ENCODE data around the gene KCNIP2. TPM values are rescaled to one million over a fixed set of nuclear protein-coding genes. Genes with fewer than 3 reads are reported as not detected.
A peak's percentile ranks its signal among the peaks of the same experiment; 100 is the strongest.

KCNIP2 gene
- total and polyA plus RNA-seq, 2 donors from 2014 or later, result 0.67 to 3.4 TPM

GRCh38 chr10:101834341-101834740 lies 9.3 kb downstream of the KCNIP2 start:
- H3K9ac ChIP-seq (ENCODE audit: low read length in 3 of 3), result no peak overlapping the region
- H3K27ac ChIP-seq (ENCODE audit: low read depth in 2 of 2, low read length in 2 of 2), result no peak overlapping the region
- H3K36me3 ChIP-seq (ENCODE audit: control insufficient read depth in 2 of 3, insufficient read depth in 3 of 3, low read length in 3 of 3), result no peaks in the 10 kb centered on the region
- no peak overlapping the region for H3K4me3 ChIP-seq (ENCODE audit: low read length in 3 of 3)
- DNase-seq (peak in 1 of 5 donors; percentile 51), FAIRE-seq (no peak)
- TF ChIP-seq CTCF (IDR thresholded peaks at IDR 0.05; ENCODE audit: borderline replicate concordance, extremely low read depth, insufficient read depth), result no peak
- H3K4me1 ChIP-seq (ENCODE audit: control insufficient read depth in 2 of 3, insufficient read depth in 2 of 3, low read depth in 1 of 3, low read length in 3 of 3), result peaks cover 6 to 14% (median 7%) of the 10 kb centered on the region in 3 donors
- intact Hi-C loops (cut with DNase I), result no loop called here
- H3K27me3 ChIP-seq (ENCODE audit: control insufficient read depth, insufficient read depth, low read length), result no peaks in the 10 kb centered on the region
- no peaks in the 10 kb centered on the region for H3K9me3 ChIP-seq (ENCODE audit: control insufficient read depth in 2 of 3, insufficient read depth in 1 of 3, low read length in 3 of 3)

GRCh38 chr10:101833466-101833865 lies 10.1 kb downstream of the KCNIP2 start:
- no peak for FAIRE-seq
- Histone ChIP-seq H3K36me3 (ENCODE audit: control insufficient read depth in 2 of 3, insufficient read depth in 3 of 3, low read length in 3 of 3) (no peaks in the 10 kb centered on the region), H3K9ac (ENCODE audit: low read length in 3 of 3) (no peak overlapping the region), H3K4me1 (ENCODE audit: control insufficient read depth in 2 of 3, insufficient read depth in 2 of 3, low read depth in 1 of 3, low read length in 3 of 3) (peaks cover 6 to 14% (median 7%) of the 10 kb centered on the region in 3 donors), H3K27ac (ENCODE audit: low read depth in 2 of 2, low read length in 2 of 2) (no peak overlapping the region), H3K27me3 (ENCODE audit: control insufficient read depth, insufficient read depth, low read length) (no peaks in the 10 kb centered on the region), H3K4me3 (ENCODE audit: low read length in 3 of 3) (no peak overlapping the region), H3K9me3 (ENCODE audit: control insufficient read depth in 2 of 3, insufficient read depth in 1 of 3, low read length in 3 of 3) (no peaks in the 10 kb centered on the region)
- no peak for TF ChIP-seq CTCF (IDR thresholded peaks at IDR 0.05; ENCODE audit: borderline replicate concordance, extremely low read depth, insufficient read depth)
- no peak for DNase-seq
- intact Hi-C loops (cut with DNase I), result no loop called here

- intact Hi-C loops (cut with DNase I), result no loop called here
- DNase-seq, result peak in 3 of 5 donors; percentile 43 to 61 (median 45)
Observed at GRCh38 chr10:101832325-101832771, 11.3 kb downstream of the KCNIP2 start.

More at GRCh38 chr10:101832325-101832771, 11.3 kb downstream of the KCNIP2 start:
- no peak overlapping the region for H3K27ac ChIP-seq (ENCODE audit: low read depth in 2 of 2, low read length in 2 of 2)
- no peak overlapping the region for H3K9ac ChIP-seq (ENCODE audit: low read length in 3 of 3)
- no peak overlapping the region for H3K4me3 ChIP-seq (ENCODE audit: low read length in 3 of 3)
- H3K36me3 ChIP-seq (ENCODE audit: control insufficient read depth in 2 of 3, insufficient read depth in 3 of 3, low read length in 3 of 3), result peaks cover 0 to 2% (median 0%) of the 10 kb centered on the region in 3 donors
- peaks cover 6 to 14% (median 7%) of the 10 kb centered on the region in 3 donors for H3K4me1 ChIP-seq (ENCODE audit: control insufficient read depth in 2 of 3, insufficient read depth in 2 of 3, low read depth in 1 of 3, low read length in 3 of 3)
- H3K9me3 ChIP-seq (ENCODE audit: control insufficient read depth in 2 of 3, insufficient read depth in 1 of 3, low read length in 3 of 3), result no peaks in the 10 kb centered on the region
- H3K27me3 ChIP-seq (ENCODE audit: control insufficient read depth, insufficient read depth, low read length), result no peaks in the 10 kb centered on the region
- TF ChIP-seq CTCF (IDR thresholded peaks at IDR 0.05; ENCODE audit: borderline replicate concordance, extremely low read depth, insufficient read depth), result no peak
- no peak for FAIRE-seq

Measured in kidney (tissue), 14 donors.